OCI-LY7 (cell line): Measurements from ENCODE around the gene KHDRBS2. TPM values are rescaled to one million over a fixed set of nuclear protein-coding genes. Genes with fewer than 3 reads are reported as not detected.

Source experiments
- BruUV-seq: library from RNA; stranded (reverse); fragments of 400-500 nt; replicated peaks from 2 replicates; lab custom pipeline; 2021; lab: Mats Ljungman, UMichigan
- CTCF ChIA-PET: fragments of 300-600 bp; sonication (Branson Sonifier 250); formaldehyde crosslinking; loops from one replicate; lab custom pipeline; 2022; ENCODE audit warnings: antibody characterized with exemption; ENCODE audit not compliant: unreplicated experiment; lab: Charles Lee
- POLR2A ChIA-PET: fragments of 300-600 bp; sonication (Branson Sonifier 250); formaldehyde crosslinking; loops from one replicate; lab custom pipeline; 2022; ENCODE audit warnings: antibody characterized with exemption; lab: Charles Lee
- DNase-seq: peaks from one replicate; pipeline ENCODE4 v3.0.0-alpha.2; 2015; ENCODE audit warnings: low spot score
- H2AFZ ChIP-seq: fragments of 200-600 bp; sonication (generic), shearing (Covaris generic); 2 replicates; pipeline ENCODE4 v1.6.1; 2014; ENCODE audit warnings: mild to moderate bottlenecking, antibody characterized with exemption, low read length, moderate library complexity
- H3K27ac ChIP-seq: fragments of 200-600 bp; sonication (generic); 2 replicates; pipeline ENCODE4 v1.5.1; 2014; ENCODE audit warnings: mixed run types, low read depth, mild to moderate bottlenecking, moderate library complexity, low read length, inconsistent platforms; ENCODE audit not compliant: poor library complexity, severe bottlenecking
- H3K36me3 ChIP-seq: fragments of 200-600 bp; sonication (generic); 2 replicates; pipeline ENCODE4 v1.6.1; 2014; ENCODE audit warnings: mild to moderate bottlenecking, antibody characterized with exemption, low read length, moderate library complexity, mixed read lengths; ENCODE audit not compliant: insufficient read depth
- H3K4me1 ChIP-seq: fragments of 200-600 bp; sonication (generic); 2 replicates; pipeline ENCODE4 v1.5.1; 2014; ENCODE audit warnings: mild to moderate bottlenecking, low read length; ENCODE audit not compliant: insufficient read depth, poor library complexity, severe bottlenecking
- H3K4me2 ChIP-seq: fragments of 200-600 bp; sonication (generic); 2 replicates; pipeline ENCODE4 v1.6.1; 2014; ENCODE audit warnings: mild to moderate bottlenecking, low read length
- H3K4me3 ChIP-seq: fragments of 200-600 bp; sonication (generic); 2 replicates; pipeline ENCODE4 v1.5.1; 2014; ENCODE audit warnings: mild to moderate bottlenecking, low read depth, low read length; ENCODE audit not compliant: poor library complexity, severe bottlenecking
- H3K79me2 ChIP-seq: fragments of 200-600 bp; sonication (generic); 2 replicates; pipeline ENCODE4 v1.6.1; 2016; ENCODE audit warnings: low read depth, mild to moderate bottlenecking, low read length, moderate library complexity, mixed read lengths; ENCODE audit not compliant: insufficient read depth
- H3K9me2 ChIP-seq: fragments of 200-600 bp; sonication (generic); 2 replicates; pipeline ENCODE4 v1.6.1; 2016; ENCODE audit warnings: mild to moderate bottlenecking, low read length, mixed read lengths; ENCODE audit not compliant: insufficient read depth
- H3K9me3 ChIP-seq: fragments of 200-600 bp; sonication (generic); 2 replicates; pipeline ENCODE4 v1.6.1; 2014; ENCODE audit warnings: mild to moderate bottlenecking, mixed run types, low read length, mixed read lengths
- H4K20me1 ChIP-seq: fragments of 200-600 bp; sonication (generic); 2 replicates; pipeline ENCODE4 v1.6.1; 2014; ENCODE audit warnings: mild to moderate bottlenecking, antibody characterized with exemption, low read length, moderate library complexity, mixed read lengths; ENCODE audit not compliant: insufficient read depth
- CTCF ChIP-seq: fragments of 200-600 bp; sonication (generic); conservative IDR thresholded peaks from 2 replicates; pipeline ENCODE4 v1.5.1; 2014; ENCODE audit warnings: mild to moderate bottlenecking, antibody characterized with exemption, low read length, moderate library complexity, mixed read lengths
- EZH2phosphoT487 ChIP-seq: fragments of 200-600 bp; sonication (generic); IDR thresholded peaks from 2 replicates; pipeline ENCODE4 v1.6.1; 2018; ENCODE audit warnings: low read depth, borderline replicate concordance, mild to moderate bottlenecking, mixed run types, antibody characterized with exemption, low read length, moderate library complexity, mixed read lengths
- intact Hi-C: fragments of 100-400 bp; cut with micrococcal nuclease; formaldehyde crosslinking; loops from one replicate; pipeline ENCODE4 v1.10.0; 2022; ENCODE audit not compliant: unreplicated experiment
- total RNA-seq, 2 experiments: library from RNA; depleted of rRNA in 1 of 2; stranded (reverse); fragments of >200 nt in 1 of 2; shearing (Covaris generic) in 1 of 2; gene quantifications; 2 replicates each; pipeline ENCODE4 v1.2.3, GENCODE V29; 2014 to 2022

KHDRBS2 gene
- total RNA-seq, 2 experiments from 2014 or later = 1.7 to 7.6 TPM

- H3K9me2 ChIP-seq = no peaks in the 10 kb centered on the region
These were observed 416.2 kb downstream of the KHDRBS2 start for GRCh38 chr6:61869632-61870400.

GRCh38 chr6:61868507-61869080 lies 417.4 kb downstream of the KHDRBS2 start:
- ChIA-PET POLR2A (no interaction called here), CTCF (no interaction called here)
- H3K36me3 ChIP-seq = no peaks in the 10 kb centered on the region
- no peaks in the 10 kb centered on the region for H3K9me3 ChIP-seq
- no peaks in the 10 kb centered on the region for H3K9me2 ChIP-seq
- intact Hi-C loops = no loop called here
- no peak for DNase-seq
- H3K4me2 ChIP-seq = no peak overlapping the region
- H3K79me2 ChIP-seq = no peaks in the 10 kb centered on the region
- TF ChIP-seq CTCF = no peak
- no peak for TF ChIP-seq EZH2phosphoT487
- BruUV-seq = no TSS peak
- H3K27ac ChIP-seq = no peak overlapping the region
- no peaks in the 10 kb centered on the region for H4K20me1 ChIP-seq
- H3K4me1 ChIP-seq = no peaks in the 10 kb centered on the region
- no peak overlapping the region for H3K4me3 ChIP-seq
- H2AFZ ChIP-seq = no peak overlapping the region

More at GRCh38 chr6:61869632-61870400, 416.2 kb downstream of the KHDRBS2 start:
- DNase-seq = no peak
- Histone ChIP-seq H4K20me1 (no peaks in the 10 kb centered on the region), H3K4me3 (no peak overlapping the region), H3K79me2 (no peaks in the 10 kb centered on the region), H3K36me3 (no peaks in the 10 kb centered on the region), H3K4me1 (no peaks in the 10 kb centered on the region), H3K4me2 (no peak overlapping the region), H3K9me3 (no peaks in the 10 kb centered on the region), H3K27ac (no peak overlapping the region), H2AFZ (no peak overlapping the region)
- TF ChIP-seq CTCF (no peak), EZH2phosphoT487 (no peak)
- intact Hi-C loops = no loop called here
- ChIA-PET CTCF (no interaction called here), POLR2A (interaction anchor here (0.7 kb wide), 1 partner anchor 15 kb away, joined by 3 read pairs; no protein-coding TSS in a partner anchor)
- BruUV-seq = no TSS peak

- ChIA-PET CTCF (no interaction called here), POLR2A (no interaction called here)
- Histone ChIP-seq H3K27ac (no peak overlapping the region), H3K9me3 (no peaks in the 10 kb centered on the region), H3K4me2 (no peak overlapping the region), H2AFZ (no peak overlapping the region), H4K20me1 (no peaks in the 10 kb centered on the region), H3K36me3 (no peaks in the 10 kb centered on the region), H3K79me2 (no peaks in the 10 kb centered on the region), H3K4me3 (no peak overlapping the region), H3K9me2 (no peaks in the 10 kb centered on the region), H3K4me1 (no peaks in the 10 kb centered on the region)
- DNase-seq = no peak
- no TSS peak for BruUV-seq
- intact Hi-C loops = no loop called here
- TF ChIP-seq EZH2phosphoT487 (no peak), CTCF (no peak)
These were observed 418.4 kb downstream of the KHDRBS2 start for GRCh38 chr6:61867635-61868034.
